Natural killer cell treated with Interleukin-12 subunit alpha and Interleukin-12 subunit beta and Interleukin-15 and Interleukin-18, amount 100 ng/mL, for 72 hours (primary cell): ENCODE measurements around the gene B9D1. TPM values are rescaled to one million over a fixed set of nuclear protein-coding genes. Genes with fewer than 3 reads are reported as not detected.
"Not testable (repeated sequence)": the region's sequence is repeated elsewhere in the genome, so short reads cannot be mapped to it uniquely, and the experiment has no call there.

Experiments
- ATAC-seq, 2 donors: fragments of 150-1000 bp; cut with Tn5 transposase in 1 of 2; sonication (Bioruptor Pico), chemical (Tn5 transposase) in 1 of 2; 2 replicates each; pipeline ENCODE4 v1.10.0; 2021
- DNase-seq: peaks from one replicate; pipeline ENCODE4 v3.0.0; 2022; ENCODE audit warnings: low spot score
- H3K27ac Mint-ChIP-seq, 2 donors: 1 replicate in 1 of 2; 2 replicates in 1 of 2; pipeline ENCODE4 v1.8.0; 2022; ENCODE audit warnings: mixed read lengths in 2 of 2, mild to moderate bottlenecking in 1 of 2, moderate library complexity in 1 of 2
- H3K27me3 Mint-ChIP-seq, 2 donors: 1 replicate in 1 of 2; 2 replicates in 1 of 2; pipeline ENCODE4 v1.8.0; 2022; ENCODE audit warnings: mixed read lengths in 2 of 2
- H3K36me3 Mint-ChIP-seq: one replicate; pipeline ENCODE4 v1.8.0; 2022; ENCODE audit warnings: mixed read lengths
- H3K4me1 Mint-ChIP-seq, 2 donors: 1 replicate in 1 of 2; 2 replicates in 1 of 2; pipeline ENCODE4 v1.8.0; 2022; ENCODE audit warnings: low read depth in 2 of 2, mixed read lengths in 2 of 2, mild to moderate bottlenecking in 1 of 2
- H3K4me3 Mint-ChIP-seq: one replicate; pipeline ENCODE4 v1.8.0; 2022; ENCODE audit warnings: mixed read lengths
- H3K9me3 Mint-ChIP-seq: 2 replicates; pipeline ENCODE4 v1.8.0; 2022; ENCODE audit warnings: mixed read lengths
- total RNA-seq, 2 donors: library from RNA; stranded (reverse); gene quantifications; one replicate each; pipeline ENCODE4 v1.2.3, GENCODE V29; 2022

Gene B9D1
- total RNA-seq, 2 donors from 2014 or later: 2.2 to 4.9 TPM

GRCh38 chr17:19364699-19365498 is 2.4 kb upstream of the B9D1 start:
- Mint-ChIP-seq H3K9me3 (peaks cover under 1% of the 10 kb centered on the region), H3K36me3 (no peaks in the 10 kb centered on the region), H3K27me3 (peaks cover 0 to 3% of the 10 kb centered on the region in 2 donors), H3K4me3 (no peak overlapping the region), H3K27ac (no peak overlapping the region), H3K4me1 (peaks cover 26 to 34% of the 10 kb centered on the region in 2 donors)
- ATAC-seq (no peak), DNase-seq (peak; percentile 54)

DNA sequence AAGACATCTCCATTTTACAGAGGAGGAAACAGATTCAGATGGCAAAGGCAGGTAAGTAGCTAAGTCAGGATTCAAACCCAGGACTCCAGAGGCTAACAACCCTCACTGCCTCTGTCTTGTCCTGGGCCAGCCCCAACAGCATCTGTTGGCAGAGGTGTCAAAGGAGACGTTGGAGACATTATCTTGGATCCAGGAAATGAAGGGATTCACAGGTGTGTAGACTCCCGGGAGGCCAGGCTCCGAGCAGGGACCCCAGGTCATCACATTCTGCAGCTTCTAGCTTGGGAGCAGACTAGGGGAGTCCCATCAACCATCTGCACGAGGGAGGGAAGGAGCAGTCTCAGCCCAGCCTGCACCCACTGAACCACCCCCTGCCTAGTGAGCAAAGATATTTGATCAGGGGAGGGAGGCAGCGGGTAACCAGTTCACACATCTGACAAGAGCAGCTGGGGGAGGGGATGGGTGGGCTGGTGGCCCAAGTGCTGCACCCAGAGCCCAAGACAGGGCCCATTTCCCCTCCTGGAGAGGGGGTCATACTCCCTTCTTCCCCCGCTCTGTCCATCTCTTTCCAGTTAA is 1.0 kb upstream of the B9D1 start:
- no peak overlapping the region for H3K4me3 Mint-ChIP-seq
- no peak overlapping the region for H3K27ac Mint-ChIP-seq
- no peaks in the 10 kb centered on the region for H3K36me3 Mint-ChIP-seq
- no peak for ATAC-seq
- DNase-seq: no peak
- peaks cover 0 to 6% of the 10 kb centered on the region in 2 donors for H3K27me3 Mint-ChIP-seq
- H3K9me3 Mint-ChIP-seq: no peaks in the 10 kb centered on the region
- H3K4me1 Mint-ChIP-seq: peaks cover 16 to 21% of the 10 kb centered on the region in 2 donors

- Mint-ChIP-seq H3K4me1 (peaks cover 13 to 17% of the 10 kb centered on the region in 2 donors), H3K4me3 (peak overlapping the region; percentile 82), H3K9me3 (no peaks in the 10 kb centered on the region), H3K36me3 (no peaks in the 10 kb centered on the region), H3K27ac (peak overlapping the region in 1 of 2 donors; percentile 55), H3K27me3 (peaks cover 0 to 6% of the 10 kb centered on the region in 2 donors)
- DNase-seq (no peak), ATAC-seq (no peak)
Observed at GRCh38 chr17:19363114-19363438, 553 bp upstream of the B9D1 start.

DNA sequence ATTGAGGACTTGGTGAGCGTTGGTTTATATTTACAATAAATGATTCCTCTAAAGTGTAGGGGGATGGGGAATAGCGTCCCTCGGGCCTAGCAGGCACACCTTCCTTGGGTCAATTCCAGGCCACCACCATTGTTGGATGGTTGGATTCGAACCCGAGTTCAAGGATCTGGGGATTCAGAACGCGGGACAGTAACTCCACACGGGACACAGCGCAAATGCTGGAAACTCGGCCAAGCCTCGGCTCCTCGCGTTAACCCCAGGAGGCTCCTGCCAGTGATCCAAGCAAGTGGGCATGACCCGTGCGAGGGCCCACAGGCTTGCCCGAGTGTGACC is 613 bp downstream of the B9D1 start:
- H3K9me3 Mint-ChIP-seq: no peaks in the 10 kb centered on the region
- DNase-seq: peak; percentile 13
- H3K27ac Mint-ChIP-seq: peak overlapping the region in 1 of 2 donors; percentile 26
- peak overlapping the region; percentile 82 for H3K4me3 Mint-ChIP-seq
- no peaks in the 10 kb centered on the region for H3K36me3 Mint-ChIP-seq
- H3K4me1 Mint-ChIP-seq: peaks cover 13 to 17% of the 10 kb centered on the region in 2 donors
- peaks cover 0 to 6% of the 10 kb centered on the region in 2 donors for H3K27me3 Mint-ChIP-seq
- no peak for ATAC-seq

GRCh38 chr17:19361326-19361725 is 1.2 kb downstream of the B9D1 start:
- DNase-seq (no peak), ATAC-seq (no peak)
- Mint-ChIP-seq H3K27ac (peak overlapping the region in 1 of 2 donors; percentile 26), H3K9me3 (no peaks in the 10 kb centered on the region), H3K36me3 (no peaks in the 10 kb centered on the region), H3K4me3 (peak overlapping the region; percentile 82), H3K27me3 (peaks cover 0 to 6% of the 10 kb centered on the region in 2 donors), H3K4me1 (peaks cover 13 to 17% of the 10 kb centered on the region in 2 donors)

- Mint-ChIP-seq H3K4me1 (peaks cover 13 to 17% of the 10 kb centered on the region in 2 donors), H3K9me3 (no peaks in the 10 kb centered on the region), H3K36me3 (no peaks in the 10 kb centered on the region), H3K27me3 (peaks cover 0 to 6% of the 10 kb centered on the region in 2 donors), H3K27ac (no peak overlapping the region), H3K4me3 (no peak overlapping the region)
- DNase-seq (no peak), ATAC-seq (no peak)
Observed at GRCh38 chr17:19360772-19361171, 1.8 kb downstream of the B9D1 start.

DNA sequence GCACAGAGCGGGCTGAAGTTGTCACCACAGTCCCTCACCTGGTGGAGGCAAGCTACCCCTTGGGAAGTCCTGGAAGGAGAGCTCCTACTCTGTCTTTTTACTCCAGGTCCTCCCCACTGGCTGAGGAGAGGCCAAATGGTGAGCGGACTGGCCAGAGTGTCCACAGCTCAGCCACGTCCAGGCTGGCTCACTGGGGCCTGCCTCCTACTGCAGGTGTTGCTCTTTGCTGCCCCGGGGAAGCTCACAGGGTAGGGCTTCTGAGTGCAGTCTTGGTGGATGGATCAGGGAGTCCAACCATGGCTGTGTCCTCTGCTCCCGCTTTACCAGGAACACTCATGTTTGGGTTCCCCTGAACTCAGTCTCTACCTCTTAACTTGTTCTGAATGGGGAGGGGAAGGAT is 2.7 kb downstream of the B9D1 start:
- Mint-ChIP-seq H3K4me1 (peaks cover 13 to 17% of the 10 kb centered on the region in 2 donors), H3K36me3 (no peaks in the 10 kb centered on the region), H3K27me3 (peaks cover 3 to 7% of the 10 kb centered on the region in 2 donors), H3K27ac (no peak overlapping the region), H3K9me3 (no peaks in the 10 kb centered on the region), H3K4me3 (no peak overlapping the region)
- ATAC-seq (no peak), DNase-seq (no peak)

GRCh38 chr17:19359151-19359550 is 3.4 kb downstream of the B9D1 start:
- ATAC-seq (no peak), DNase-seq (no peak)
- Mint-ChIP-seq H3K36me3 (no peaks in the 10 kb centered on the region), H3K4me1 (peaks cover 10 to 17% of the 10 kb centered on the region in 2 donors), H3K27ac (no peak overlapping the region), H3K27me3 (peaks cover 8 to 10% of the 10 kb centered on the region in 2 donors), H3K4me3 (no peak overlapping the region), H3K9me3 (no peaks in the 10 kb centered on the region)

DNA sequence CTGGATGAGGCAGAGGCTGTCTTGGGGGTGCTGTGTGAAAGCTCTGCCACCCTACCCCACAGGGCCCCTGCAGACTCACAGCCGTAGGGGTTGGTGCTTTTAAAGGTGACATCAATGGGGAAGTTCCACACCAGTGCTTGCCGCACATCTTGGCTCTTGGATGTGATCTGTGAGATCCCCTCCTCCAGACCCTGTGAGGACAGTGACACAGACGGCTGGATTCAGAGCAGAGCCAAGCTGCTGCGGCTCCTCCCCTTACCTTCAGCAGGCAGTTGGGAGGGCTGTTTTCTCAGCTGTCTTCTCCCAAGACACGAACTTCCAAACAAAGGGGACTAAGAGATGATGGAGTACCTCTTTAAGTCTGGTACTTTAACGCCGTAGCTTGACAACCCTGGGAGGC is 4.8 kb downstream of the B9D1 start:
- Mint-ChIP-seq H3K9me3 (no peaks in the 10 kb centered on the region), H3K36me3 (no peaks in the 10 kb centered on the region), H3K27ac (no peak overlapping the region), H3K27me3 (peaks cover 12 to 13% of the 10 kb centered on the region in 2 donors), H3K4me1 (peaks cover 4 to 13% of the 10 kb centered on the region in 2 donors), H3K4me3 (no peak overlapping the region)
- DNase-seq (no peak), ATAC-seq (no peak)

DNA sequence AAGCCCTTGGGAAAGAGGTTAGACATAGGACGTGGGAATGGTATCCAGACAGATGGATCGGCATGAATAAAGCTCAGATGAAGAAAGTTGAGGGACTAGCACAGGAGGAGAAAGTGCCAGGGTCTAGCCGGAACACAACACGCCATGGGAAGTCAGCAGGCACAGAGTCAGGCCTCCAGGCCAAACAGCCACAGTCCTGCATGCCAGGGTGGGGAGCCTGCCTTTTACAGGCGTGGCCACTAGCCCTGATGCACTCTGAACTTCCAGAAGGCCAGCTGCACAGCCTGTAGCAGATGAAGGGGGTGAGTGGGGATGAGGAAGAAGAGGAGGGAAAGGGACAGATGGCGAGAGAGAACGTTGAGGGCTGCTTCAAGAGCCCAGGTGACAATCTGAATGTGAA is 5.2 kb downstream of the B9D1 start:
- DNase-seq (no peak), ATAC-seq (no peak)
- no peaks in the 10 kb centered on the region for H3K9me3 Mint-ChIP-seq
- H3K4me1 Mint-ChIP-seq: peaks cover 3 to 11% of the 10 kb centered on the region in 2 donors
- H3K36me3 Mint-ChIP-seq: no peaks in the 10 kb centered on the region
- no peak overlapping the region for H3K4me3 Mint-ChIP-seq
- peaks cover 12 to 13% of the 10 kb centered on the region in 2 donors for H3K27me3 Mint-ChIP-seq
- H3K27ac Mint-ChIP-seq: no peak overlapping the region

DNA sequence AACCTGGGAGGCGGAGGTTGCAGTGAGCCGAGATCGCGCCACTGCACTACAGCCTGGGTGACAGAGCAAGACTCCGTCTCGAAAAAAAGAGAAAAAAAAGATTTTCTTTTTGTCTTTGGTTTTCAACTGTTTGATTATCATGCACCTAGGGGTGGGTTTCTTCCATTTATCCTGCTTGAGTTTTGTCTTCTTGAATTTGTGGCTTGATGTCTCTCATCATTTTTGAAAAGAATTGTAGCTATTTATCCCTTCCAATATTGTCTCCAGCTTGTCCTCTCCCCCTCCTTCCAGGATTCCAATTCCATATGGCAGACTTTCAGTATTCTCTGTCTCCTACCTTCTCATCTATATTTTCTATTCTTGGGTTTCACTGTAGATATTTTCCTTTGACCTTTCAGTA is 7.8 kb downstream of the B9D1 start:
- Mint-ChIP-seq H3K9me3 (no peaks in the 10 kb centered on the region), H3K27me3 (peaks cover 10 to 12% of the 10 kb centered on the region in 2 donors), H3K4me1 (no peaks in the 10 kb centered on the region), H3K4me3 (no peak overlapping the region), H3K27ac (no peak overlapping the region), H3K36me3 (no peaks in the 10 kb centered on the region)
- no peak for ATAC-seq
- DNase-seq: no peak

- peak; percentile 26 for DNase-seq
- H3K36me3 Mint-ChIP-seq, ATAC-seq, H3K4me1 Mint-ChIP-seq, H3K9me3 Mint-ChIP-seq, H3K27ac Mint-ChIP-seq, H3K4me3 Mint-ChIP-seq: not testable (repeated sequence)
- H3K27me3 Mint-ChIP-seq: peaks cover 8 to 12% of the 10 kb centered on the region in 2 donors
Observed at GRCh38 chr17:19353401-19353800, 9.1 kb downstream of the B9D1 start.

DNA sequence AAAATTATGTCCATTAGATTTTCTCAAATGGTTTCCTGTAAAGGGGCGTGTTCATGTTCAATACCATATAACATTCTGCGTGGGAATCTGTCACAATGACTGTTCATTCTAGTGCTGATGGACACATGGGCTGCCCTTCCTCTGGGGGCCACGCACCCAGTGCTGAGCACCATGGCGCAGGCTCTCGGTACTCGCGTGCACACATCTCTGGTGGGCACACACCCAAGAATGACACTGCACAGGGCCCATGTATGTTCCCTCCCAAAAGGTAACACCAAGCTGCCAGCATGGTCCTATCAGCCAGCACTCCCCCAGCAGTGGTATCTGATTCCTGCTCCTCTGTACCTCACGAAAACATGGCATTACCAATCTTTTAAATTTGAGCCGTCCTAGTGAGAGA is 13.7 kb downstream of the B9D1 start:
- Mint-ChIP-seq H3K36me3 (no peaks in the 10 kb centered on the region), H3K4me1 (no peaks in the 10 kb centered on the region), H3K27ac (no peak overlapping the region), H3K4me3 (no peak overlapping the region), H3K9me3 (no peaks in the 10 kb centered on the region), H3K27me3 (peaks cover 0 to under 1% of the 10 kb centered on the region in 2 donors)
- ATAC-seq (no peak), DNase-seq (peak; percentile 0)

DNA sequence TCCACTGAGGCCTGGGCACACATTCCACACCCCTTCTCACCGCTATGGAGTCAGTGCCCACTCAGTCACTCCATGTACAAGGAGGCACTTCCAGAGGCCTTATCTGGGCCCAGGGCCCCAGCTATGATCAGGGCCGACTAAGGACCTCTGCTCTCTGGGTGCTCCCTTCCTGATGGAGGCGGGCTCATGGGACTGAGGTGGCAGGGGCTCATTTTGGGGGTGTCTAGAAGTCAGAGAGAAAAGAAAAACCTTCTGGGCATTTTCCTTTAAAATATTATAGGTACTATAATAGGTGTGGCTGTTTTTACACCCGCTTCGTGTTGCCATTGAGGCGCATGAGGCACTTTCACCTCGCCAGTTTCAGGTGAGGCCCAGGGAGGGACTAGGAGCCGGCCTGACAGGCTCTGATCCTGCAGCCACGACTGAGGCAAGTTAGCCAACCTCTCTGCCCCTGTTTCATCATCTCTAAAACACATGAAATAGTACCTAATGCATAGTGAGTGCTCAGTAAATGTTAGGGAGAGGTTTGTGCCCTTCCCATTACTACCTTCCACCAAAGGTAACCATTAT is 14.4 kb downstream of the B9D1 start:
- no peak for ATAC-seq
- Mint-ChIP-seq H3K4me1 (no peaks in the 10 kb centered on the region), H3K27me3 (no peaks in the 10 kb centered on the region), H3K9me3 (no peaks in the 10 kb centered on the region), H3K36me3 (no peaks in the 10 kb centered on the region), H3K27ac (no peak overlapping the region), H3K4me3 (no peak overlapping the region)
- DNase-seq: peak; percentile 18
